Frontal cortex (tissue), 4 donors: Measurements from ENCODE around the gene KLF6. TPM values are rescaled to one million over a fixed set of nuclear protein-coding genes. Genes with fewer than 3 reads are reported as not detected.

ENCODE experiments used
- DNase-seq, 2 donors: peaks; one replicate each; pipeline ENCODE4 v3.0.0; 2012; ENCODE audit warnings: low spot score in 2 of 2
- FAIRE-seq: peaks from 2 replicates; lab custom pipeline; 2012; peaks lifted over from hg19 to GRCh38; lab: Jason Lieb, UNC
- total RNA-seq: library from RNA; depleted of rRNA; stranded (reverse); fragments of >200 nt; gene quantifications from one replicate; pipeline ENCODE4 v1.2.3, GENCODE V29; 2014
- donor health status: control.
- donor health status: control.
- donor health status: control.

The KLF6 gene
- total RNA-seq, 1 donor from 2014 or later, result 67.3 TPM

GRCh38 chr10:3778692-3779157 lies 6.3 kb downstream of the KLF6 start:
- no peak for DNase-seq
- no peak for FAIRE-seq

DNA sequence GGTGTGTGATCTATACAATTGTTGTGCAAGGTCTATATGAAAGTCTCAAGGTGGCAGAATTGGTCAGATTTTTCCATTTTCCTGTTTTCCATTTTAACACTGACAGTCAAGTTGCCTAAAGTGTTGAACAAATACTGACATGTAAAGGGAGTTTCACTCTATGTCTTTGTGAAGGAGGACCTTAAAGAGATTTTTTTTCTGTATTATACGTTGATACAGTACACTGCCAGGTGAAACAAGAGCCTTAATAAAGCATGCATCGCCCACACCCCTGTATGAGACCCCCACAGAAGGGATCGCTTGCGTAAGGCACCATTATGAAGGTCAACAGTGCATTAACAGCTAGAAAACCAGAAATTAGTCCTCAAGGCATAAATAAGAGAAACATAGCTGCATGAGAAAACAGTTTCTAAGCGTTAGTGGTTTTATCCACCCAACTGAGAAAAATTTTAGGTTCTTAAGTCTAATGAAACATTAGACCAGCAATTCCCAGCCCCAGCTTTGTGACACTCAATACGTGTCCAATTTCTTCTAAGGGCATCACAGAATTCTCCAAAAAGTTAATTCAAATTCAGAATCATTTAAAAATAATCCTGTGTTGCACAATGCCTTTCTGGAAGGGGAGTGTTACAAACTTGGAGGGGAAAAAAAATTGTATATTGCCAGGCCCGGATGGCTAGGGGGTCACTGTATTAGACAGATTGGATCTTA lies 6.9 kb downstream of the KLF6 start:
- FAIRE-seq, result no peak
- DNase-seq, result no peak

- no peak for DNase-seq
- no peak for FAIRE-seq
These were observed 8.0 kb downstream of the KLF6 start for GRCh38 chr10:3776796-3777571.

DNA sequence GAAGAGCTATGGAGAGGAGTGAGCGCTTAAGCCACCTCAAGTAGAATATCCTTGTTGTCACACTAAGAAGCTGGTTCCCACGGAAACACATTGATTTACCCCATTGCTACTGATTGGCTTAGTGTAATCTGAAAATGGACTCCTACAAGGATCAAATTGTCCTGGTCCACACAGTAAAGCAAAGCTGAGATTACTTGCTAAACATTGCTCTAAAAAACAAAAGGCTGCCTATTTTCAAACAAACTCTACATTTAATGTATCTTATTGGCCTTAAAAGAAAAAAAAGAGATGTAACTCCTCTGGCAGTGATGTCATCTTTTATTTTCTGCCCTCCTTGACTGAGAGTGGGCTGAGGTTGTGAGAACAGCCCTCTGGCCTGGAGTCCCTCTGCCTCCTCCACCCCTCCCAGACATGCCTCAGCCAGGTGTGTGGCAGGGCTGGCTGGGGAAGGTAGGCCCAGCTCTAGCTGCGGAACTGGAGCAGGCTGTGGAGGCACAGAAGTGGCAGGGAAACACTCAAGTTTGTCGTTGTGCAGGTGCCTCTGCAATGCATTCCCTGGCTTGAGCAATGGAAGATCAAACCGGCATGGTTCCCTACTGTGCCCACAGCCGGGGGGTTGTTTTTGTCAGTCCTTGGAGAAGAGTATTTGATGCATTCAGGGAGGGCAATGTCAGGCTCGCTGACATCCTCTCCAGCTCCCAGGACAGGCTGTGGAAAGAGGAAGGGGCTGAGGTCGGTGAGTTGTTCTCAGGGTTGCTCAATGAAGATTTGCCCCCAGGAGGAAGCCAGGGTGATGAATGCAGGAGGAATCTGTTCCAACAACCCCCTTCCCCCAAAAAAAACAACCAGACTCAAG lies 9.1 kb downstream of the KLF6 start:
- no peak for FAIRE-seq
- DNase-seq, result no peak

DNA sequence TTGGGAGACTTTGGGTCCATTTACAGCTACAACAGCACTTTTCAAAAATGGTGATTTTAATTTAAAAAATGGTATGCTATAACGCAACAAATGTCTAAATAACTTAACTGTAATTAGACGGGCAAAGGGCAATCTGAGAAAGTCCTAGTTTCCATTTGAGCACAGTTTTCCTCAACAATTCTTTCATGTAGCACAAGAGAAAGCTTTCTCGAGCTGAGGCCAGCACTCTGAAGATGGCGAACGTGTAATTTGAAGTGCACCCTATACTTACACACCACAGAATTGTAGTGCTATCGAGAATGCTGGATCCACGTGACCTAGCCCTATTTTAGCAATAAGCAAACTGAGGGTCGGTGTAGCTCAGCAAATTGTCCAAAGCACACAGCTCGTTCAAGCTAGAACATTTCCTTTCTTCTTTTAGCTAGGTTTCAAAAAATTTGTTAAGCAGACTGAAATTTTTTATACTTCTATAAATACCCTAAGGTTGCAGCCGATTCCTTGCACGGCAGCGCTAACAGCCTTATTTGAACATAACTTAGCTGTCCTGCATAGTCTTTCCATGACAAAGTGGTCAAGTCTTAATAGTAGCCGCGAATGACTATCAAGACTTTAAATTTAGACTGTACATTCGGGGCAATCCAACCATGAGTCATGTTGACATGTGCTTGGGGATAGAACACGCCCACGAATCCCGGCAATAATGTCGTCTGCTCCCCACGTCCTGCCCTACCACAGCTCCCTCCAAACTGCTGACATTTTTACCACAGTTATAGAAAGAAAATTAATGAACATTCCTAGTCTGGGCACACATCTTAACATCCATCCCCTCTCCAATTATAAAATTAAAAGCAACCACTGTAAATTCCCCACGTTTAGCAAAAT lies 10.0 kb downstream of the KLF6 start:
- no peak for DNase-seq
- no peak for FAIRE-seq

DNA sequence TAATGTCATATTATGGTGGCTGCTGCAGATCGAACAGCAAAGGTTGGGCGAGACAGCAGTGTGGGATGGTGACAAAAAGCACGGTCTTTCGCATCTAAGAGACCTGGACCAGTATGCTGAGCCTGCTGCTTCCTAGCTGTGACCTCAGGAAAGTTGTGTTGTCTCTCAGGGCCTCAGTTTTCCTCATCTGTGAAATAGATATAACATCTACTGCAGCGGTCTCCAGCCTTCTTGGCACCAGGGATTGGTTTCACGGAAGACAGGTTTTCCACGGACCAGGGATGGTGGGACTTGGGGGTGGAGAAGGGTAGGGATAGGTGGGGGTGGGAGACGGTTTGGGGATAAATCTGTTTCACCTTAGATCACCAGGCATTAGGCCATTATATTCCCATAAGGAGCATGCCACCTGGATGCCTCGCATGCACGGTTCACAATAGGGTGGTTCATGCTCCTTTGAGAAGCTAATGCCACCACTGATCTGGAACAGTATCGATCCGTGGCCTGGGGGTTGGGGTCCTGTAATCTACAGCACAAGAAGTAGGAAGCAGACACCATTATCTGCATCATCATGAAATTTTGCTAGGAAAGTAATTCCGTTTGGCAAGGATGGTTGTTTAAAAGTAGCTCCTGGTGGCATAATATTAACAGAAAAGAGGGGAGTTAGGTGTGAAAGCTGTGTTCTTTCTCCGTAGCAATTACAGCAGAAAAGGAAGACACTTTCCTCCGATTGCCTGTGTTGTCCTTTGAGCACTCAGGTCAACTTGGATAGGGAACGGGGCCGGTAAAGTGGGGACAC lies 10.8 kb downstream of the KLF6 start:
- no peak for DNase-seq
- FAIRE-seq, result no peak

DNA sequence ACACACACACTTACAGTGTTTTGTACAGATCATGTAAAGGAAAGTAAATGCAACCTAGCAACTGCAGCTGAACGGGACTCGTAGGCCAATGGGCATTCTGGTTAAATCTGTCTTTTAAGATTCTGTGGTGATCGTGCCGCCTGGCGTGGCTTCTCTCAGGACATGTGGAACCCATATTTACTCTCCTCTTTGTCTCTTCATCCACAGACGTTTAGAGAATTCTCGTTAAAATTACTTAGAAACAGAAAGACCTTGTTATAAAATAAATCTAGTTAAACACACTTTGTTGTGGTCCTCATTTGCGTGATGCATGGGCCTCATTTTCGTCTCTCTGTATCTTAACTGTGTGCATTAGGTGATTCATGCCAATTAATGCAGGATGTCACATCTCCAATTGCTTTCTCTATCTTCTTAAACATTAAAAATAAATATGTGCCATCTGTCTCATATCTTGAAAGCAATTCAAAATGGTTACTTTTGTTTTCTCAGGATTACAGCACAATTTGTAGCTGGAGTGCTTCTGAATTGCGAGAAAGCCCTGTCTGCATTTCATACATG lies 11.5 kb downstream of the KLF6 start:
- DNase-seq, result no peak
- FAIRE-seq, result no peak

- no peak for FAIRE-seq
These were observed 12.4 kb downstream of the KLF6 start for GRCh38 chr10:3772361-3773171.

GRCh38 chr10:3770611-3771110 lies 14.3 kb downstream of the KLF6 start:
- no peak for DNase-seq
- no peak for FAIRE-seq

More at GRCh38 chr10:3772361-3773171, 12.4 kb downstream of the KLF6 start:
- no peak for DNase-seq

DNA sequence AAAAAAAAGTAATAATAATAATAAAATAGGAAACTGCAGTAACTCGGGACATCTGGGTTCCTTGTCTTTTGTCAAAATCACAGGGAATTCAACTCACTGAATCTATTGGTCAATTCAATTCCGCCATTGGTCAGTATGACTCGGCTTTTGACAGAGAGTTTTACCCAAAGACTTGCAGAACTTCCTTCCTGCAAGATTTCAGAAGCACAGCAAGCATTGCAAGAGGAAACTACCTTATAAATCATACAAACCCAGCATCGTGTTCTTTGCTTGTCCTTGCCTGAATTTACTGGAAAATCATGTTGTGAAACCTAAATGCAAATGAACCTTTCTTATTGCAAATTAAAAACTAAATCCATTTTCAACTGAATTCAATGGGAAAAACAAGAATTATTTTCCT lies 15.5 kb downstream of the KLF6 start:
- FAIRE-seq, result no peak
- DNase-seq, result no peak

GRCh38 chr10:3766046-3766756 lies 18.8 kb downstream of the KLF6 start:
- DNase-seq, result no peak
- no peak for FAIRE-seq

DNA sequence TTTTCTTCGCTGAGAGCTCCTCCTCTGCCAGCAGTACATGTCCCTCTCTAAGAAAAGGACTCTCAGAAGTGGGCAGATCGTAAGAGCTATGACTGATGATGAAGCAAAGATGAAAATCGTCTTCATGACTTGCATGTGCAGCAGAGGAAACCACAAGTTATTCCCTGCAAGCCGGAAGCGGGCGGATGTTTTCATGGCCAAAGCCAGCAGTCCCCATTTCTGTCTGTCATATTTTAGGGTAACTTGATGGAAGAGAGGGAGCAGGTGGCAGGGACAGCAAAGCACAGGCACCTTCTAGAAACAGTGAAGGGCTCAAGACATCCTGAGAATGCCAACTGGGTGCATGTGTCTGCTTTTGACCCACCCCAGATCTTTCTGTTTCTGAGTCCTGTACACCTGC lies 19.9 kb downstream of the KLF6 start:
- DNase-seq (no peak), FAIRE-seq (no peak)

DNA sequence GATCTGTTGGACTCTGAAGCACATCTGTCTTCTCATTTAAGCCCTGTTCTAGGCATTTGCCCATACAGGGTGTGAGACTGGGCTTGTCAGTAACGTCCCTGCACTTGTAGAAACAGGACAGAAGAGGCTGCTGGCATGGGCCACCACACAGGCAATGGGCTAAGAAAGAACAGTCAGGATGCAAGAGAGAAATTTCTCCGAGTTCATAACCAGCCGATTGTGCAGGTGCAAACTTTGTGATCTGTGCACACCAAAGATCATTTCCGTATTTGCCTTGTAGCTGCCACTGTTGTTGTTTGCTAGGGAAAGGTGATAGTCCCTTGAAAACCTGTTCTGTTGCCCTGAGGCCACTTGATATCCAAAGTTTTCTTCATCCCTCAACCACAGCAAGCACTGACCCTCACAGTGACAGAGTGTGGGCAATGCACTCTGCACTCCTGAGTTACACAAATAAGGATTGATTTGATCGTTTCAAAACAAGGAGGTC lies 20.3 kb downstream of the KLF6 start:
- FAIRE-seq (no peak), DNase-seq (no peak)

- no peak for FAIRE-seq
- DNase-seq, result no peak
These were observed 21.0 kb downstream of the KLF6 start for GRCh38 chr10:3763852-3764625.

DNA sequence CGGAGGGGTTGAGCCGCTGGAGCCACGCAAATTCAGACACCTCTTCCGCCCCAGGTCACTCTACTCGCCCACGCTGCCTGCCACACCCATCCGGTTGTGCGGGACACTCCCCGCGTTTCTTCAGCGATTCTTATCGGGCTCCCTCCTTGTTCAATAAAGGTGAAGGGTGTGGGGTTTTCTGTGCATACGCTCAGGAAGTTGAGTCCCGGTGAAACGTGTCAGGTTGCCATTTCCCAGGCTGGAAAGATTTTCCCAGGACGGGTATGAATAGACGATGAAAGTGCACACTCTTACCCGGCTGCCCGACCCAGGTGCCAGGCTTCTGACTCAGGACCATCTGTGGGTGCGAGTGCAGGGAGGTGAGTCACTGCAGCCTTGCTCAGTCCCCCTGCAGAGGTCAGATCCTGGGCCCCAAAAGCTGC lies 22.0 kb downstream of the KLF6 start:
- no peak for DNase-seq
- no peak for FAIRE-seq

GRCh38 chr10:3762309-3762708 lies 22.7 kb downstream of the KLF6 start:
- no peak for FAIRE-seq
- no peak for DNase-seq
